ENCODE results near the gene IGF2BP2. TPM values are rescaled to one million over a fixed set of nuclear protein-coding genes. Genes with fewer than 3 reads are reported as not detected.

Gene IGF2BP2
- total and polyA plus RNA-seq, 2 of the 8 experiments (the other 6 are each of a cell fraction or from before 2014, with no cell fraction given) = 7.4 to 121 TPM

GRCh38 chr3:185631508-185632206 lies 193.2 kb downstream of the IGF2BP2 start:
- no peak overlapping the region for H2BK120ac ChIP-seq (replicated peaks; ENCODE audit: low read depth, low read length)
- H2AFZ ChIP-seq (ENCODE audit: low read length) = no peak overlapping the region
- H3K4ac ChIP-seq (replicated peaks; ENCODE audit: insufficient read length, low read depth, low read length) = no peak overlapping the region
- no peak overlapping the region for H3K4me2 ChIP-seq (ENCODE audit: insufficient read depth in 1 of 2, low read depth in 2 of 2, low read length in 2 of 2)
- H3K18ac ChIP-seq (ENCODE audit: extremely low read depth, low read length) = no peak overlapping the region
- no peaks in the 10 kb centered on the region for H3K9me3 ChIP-seq (ENCODE audit: insufficient read depth in 2 of 2, low read depth in 1 of 2, low read length in 1 of 2)
- no peak overlapping the region for H3K4me3 ChIP-seq (ENCODE audit: extremely low read depth in 1 of 4, insufficient read depth in 2 of 4, low read depth in 3 of 4, low read length in 4 of 4)
- H2BK12ac ChIP-seq (ENCODE audit: low read depth, low read length) = no peak overlapping the region
- no peaks in the 10 kb centered on the region for H3K23me2 ChIP-seq (ENCODE audit: low read depth, low read length)
- FAIRE-seq (no peak), DNase-seq (ENCODE audit: low read depth in 1 of 2, low spot score in 2 of 2) (no peak)
- H3K9ac ChIP-seq (replicated peaks in 1 of 4; ENCODE audit: extremely low read depth in 1 of 4, low read depth in 3 of 4, low read length in 3 of 4) = no peak overlapping the region
- no peak overlapping the region for H2BK15ac ChIP-seq (ENCODE audit: low read length)
- no peak overlapping the region for H2BK20ac ChIP-seq (ENCODE audit: low read length)
- no peak overlapping the region for H4K91ac ChIP-seq (replicated peaks; ENCODE audit: insufficient read length, low read length)
- ChIA-PET POLR2A (ENCODE audit: partially characterized antibody) (interaction anchor here (0.6 to 2.5 kb wide), 7 partner anchors 9 to 48 kb away, joined by 3 to 8 read pairs (median 6); partner anchors contain the start of gene SENP2), CTCF (ENCODE audit: partially characterized antibody) (interaction anchor here (1.0 to 1.8 kb wide), 3 partner anchors 11 to 275 kb away, joined by 3 to 4 read pairs (median 3); no protein-coding TSS in a partner anchor)
- no peak overlapping the region for H3K14ac ChIP-seq (ENCODE audit: insufficient read length)
- no peaks in the 10 kb centered on the region for H3K79me2 ChIP-seq (ENCODE audit: control insufficient read depth in 1 of 2, insufficient read depth in 2 of 2, low read length in 2 of 2)
- no peak overlapping the region for H3K27ac ChIP-seq (ENCODE audit: low read depth, low read length)
- no peaks in the 10 kb centered on the region for H3K4me1 ChIP-seq (replicated peaks in 1 of 4; ENCODE audit: control insufficient read depth in 3 of 4, insufficient read depth in 4 of 4, low read length in 3 of 4)
- H4K20me1 ChIP-seq (replicated peaks in 1 of 2; ENCODE audit: control insufficient read depth in 1 of 2, insufficient read depth in 2 of 2, low read length in 2 of 2) = peaks cover 0 to 2% of the 10 kb centered on the region in 2 experiments
- no peak overlapping the region; the same call in 1 of the 2 replicates for H4K8ac ChIP-seq (ENCODE audit: extremely low read depth, insufficient read depth, low read length)
- no peak overlapping the region for H4K5ac ChIP-seq (ENCODE audit: insufficient read length, low read depth, low read length)
- WGBS, 2 experiments (ENCODE audit: extremely low coverage in 1 of 2, insufficient coverage in 1 of 2, insufficient read length in 1 of 2, insufficient replicate concordance in 2 of 2, low coverage in 1 of 2, low lambda C conversion rate in 2 of 2, missing lambda C conversion rate in 1 of 2) = 75% methylated on average over 7 of the region's 7 CpGs; no CpG with 5 or more reads in 1 of the 2 experiments
- no peak overlapping the region for H2BK5ac ChIP-seq (ENCODE audit: low read depth, low read length)
- no peak overlapping the region for H3K56ac ChIP-seq (replicated peaks; ENCODE audit: insufficient read length, low read depth, low read length)
- H3K27me3 ChIP-seq (replicated peaks in 1 of 4; ENCODE audit: control insufficient read depth in 3 of 4, extremely low read depth in 1 of 4, insufficient read depth in 3 of 4, low read length in 3 of 4) = no peaks in the 10 kb centered on the region; a peak in 1 of 7 replicates
- no peak overlapping the region for H3K23ac ChIP-seq (ENCODE audit: insufficient read length)
- no peaks in the 10 kb centered on the region; the same call in 1 of the 2 replicates for H3K79me1 ChIP-seq (ENCODE audit: low read depth, low read length)
- H2AK5ac ChIP-seq (ENCODE audit: low read depth, low read length) = no peak overlapping the region
- H3K36me3 ChIP-seq (ENCODE audit: control insufficient read depth in 2 of 4, insufficient read depth in 4 of 4, low read length in 3 of 4) = peaks cover 12 to 48% (median 27%) of the 10 kb centered on the region in 4 experiments; a peak in 7 of 8 replicates
- no peak for TF ChIP-seq TEAD4 (IDR thresholded peaks at IDR 0.05; ENCODE audit: low read depth, low read length)
- TF ChIP-seq CHD1 (IDR thresholded peaks at IDR 0.05; ENCODE audit: low read depth, low read length) = no peak
- TF ChIP-seq RNF2 (IDR thresholded peaks at IDR 0.05; ENCODE audit: borderline replicate concordance, low read depth, low read length, missing control alignments, poor library complexity, severe bottlenecking) = no peak
- no peak for TF ChIP-seq CREB1 (IDR thresholded peaks at IDR 0.05)
- TF ChIP-seq SIRT6 (IDR thresholded peaks at IDR 0.05; ENCODE audit: low read length) = no peak
- no peak for TF ChIP-seq RFX5 (IDR thresholded peaks at IDR 0.05; ENCODE audit: borderline replicate concordance, low read depth, low read length)
- no peak for TF ChIP-seq KDM4A (IDR thresholded peaks at IDR 0.05; ENCODE audit: low read depth, low read length, severe bottlenecking)
- no peak for TF ChIP-seq RAD21 (IDR thresholded peaks at IDR 0.05 in 1 of 2, conservative IDR thresholded peaks at IDR 0.05 in 1 of 2; ENCODE audit: low read depth in 2 of 2, low read length in 2 of 2)
- no peak for TF ChIP-seq HDAC6 (IDR thresholded peaks at IDR 0.05; ENCODE audit: low read depth, low read length)
- TF ChIP-seq POLR2A (IDR thresholded peaks at IDR 0.05; ENCODE audit: control extremely low read depth in 1 of 2, low read depth in 2 of 2, low read length in 2 of 2) = no peak; a peak in 1 of 3 replicates
- TF ChIP-seq TAF1 (IDR thresholded peaks at IDR 0.05; ENCODE audit: low read depth, low read length) = no peak
- TF ChIP-seq RXRA (IDR thresholded peaks at IDR 0.05; ENCODE audit: insufficient read depth, low read depth, low read length) = no peak
- TF ChIP-seq RBBP5 (IDR thresholded peaks at IDR 0.05; ENCODE audit: borderline replicate concordance, low read depth, low read length) = no peak

All from H1 (cell line).